HepG2 (cell line): ENCODE results near the gene LGALS9. TPM values are rescaled to one million over a fixed set of nuclear protein-coding genes. Genes with fewer than 3 reads are reported as not detected.

Source experiments
- ATAC-seq: fragments of 200-7000 bp; cut with Tn5 transposase; 3 replicates; pipeline ENCODE4 v1.9.1; 2020; ENCODE audit warnings: mild to moderate bottlenecking, moderate library complexity
- BruUV-seq: library from RNA; stranded (reverse); fragments of 400-500 nt; replicated peaks from 2 replicates; lab custom pipeline; 2021; lab: Mats Ljungman, UMichigan
- CTCF ChIA-PET: fragments of 300-600 bp; formaldehyde crosslinking; extraction: SDS; loops from one replicate; lab custom pipeline; 2021; ENCODE audit warnings: low total read pairs, inconsistent platforms, low intra/inter-chr PET ratio; lab: Yijun Ruan, JAX
- POLR2A ChIA-PET: fragments of 350-600 bp; sonication (Branson Sonifier 250); formaldehyde crosslinking; loops from one replicate; lab custom pipeline; 2020; ENCODE audit warnings: antibody characterized with exemption, inconsistent platforms; lab: Yijun Ruan, JAX
- DNase-seq: peaks from one replicate; pipeline ENCODE4 v3.0.0-alpha.2; 2015; ENCODE audit warnings: low spot score
- FAIRE-seq: peaks from 3 replicates; lab custom pipeline; 2011; peaks lifted over from hg19 to GRCh38; lab: Jason Lieb, UNC
- H2AFZ ChIP-seq: one replicate; pipeline ENCODE4 v1.6.1; 2011; ENCODE audit warnings: low read length, inconsistent platforms
- H3K27ac ChIP-seq: fragments of 300-600 bp; 3 replicates; pipeline ENCODE4 v1.8.0; 2011; ENCODE audit warnings: mixed run types, mild to moderate bottlenecking, mixed read lengths, low read length, inconsistent platforms; ENCODE audit not compliant: insufficient read depth; ENCODE audit errors: extremely low read length
- H3K27me3 ChIP-seq, 2 experiments: fragments of 200-600 bp in 1 of 2; 2 replicates in 1 of 2; 3 replicates in 1 of 2; pipeline versions ENCODE4 v1.6.0 to v1.8.0; 2011; ENCODE audit warnings: low read length in 2 of 2, mild to moderate bottlenecking in 2 of 2, moderate library complexity in 2 of 2, inconsistent platforms in 1 of 2; ENCODE audit not compliant: insufficient read depth in 2 of 2, control insufficient read depth in 1 of 2
- H3K36me3 ChIP-seq, 2 experiments: fragments of 200-600 bp in 1 of 2; replicated peaks in 1 of 2; 2 replicates in 1 of 2; 3 replicates in 1 of 2; pipeline versions ENCODE4 v1.5.1 to v1.8.0; 2011; ENCODE audit warnings: low read length in 2 of 2, inconsistent platforms in 1 of 2; ENCODE audit not compliant: insufficient read depth in 2 of 2, control insufficient read depth in 1 of 2
- H3K4me1 ChIP-seq: 2 replicates; pipeline ENCODE4 v1.5.1; 2012; ENCODE audit warnings: low read length, inconsistent platforms; ENCODE audit not compliant: insufficient read depth
- H3K4me2 ChIP-seq: 2 replicates; pipeline ENCODE4 v1.6.0; 2011; ENCODE audit warnings: low read depth, low read length, inconsistent platforms
- H3K4me3 ChIP-seq, 3 experiments: fragments of 200-600 bp in 1 of 3; sonication (generic), shearing (Covaris generic) in 1 of 3; replicated peaks in 1 of 3; 2 replicates each; pipeline ENCODE4 v1.5.1; 2011 to 2016; ENCODE audit warnings: low read length in 3 of 3, inconsistent platforms in 2 of 3, low read depth in 2 of 3, mild to moderate bottlenecking in 2 of 3, control low read depth in 1 of 3, mixed read lengths in 1 of 3; ENCODE audit not compliant: insufficient read depth in 1 of 3
- H3K79me2 ChIP-seq: one replicate; pipeline ENCODE4 v1.6.1; 2011; ENCODE audit warnings: low read length, inconsistent platforms; ENCODE audit not compliant: insufficient read depth
- H3K9ac ChIP-seq: 2 replicates; pipeline ENCODE4 v1.6.0; 2011; ENCODE audit warnings: mild to moderate bottlenecking, low read depth, low read length, inconsistent platforms; ENCODE audit not compliant: insufficient read depth
- H3K9me3 ChIP-seq: 2 replicates; pipeline ENCODE4 v1.5.1; 2012; ENCODE audit warnings: mild to moderate bottlenecking, low read length
- H4K20me1 ChIP-seq: 2 replicates; pipeline ENCODE4 v1.6.0; 2011; ENCODE audit warnings: inconsistent platforms, mild to moderate bottlenecking, low read length, moderate library complexity; ENCODE audit not compliant: insufficient read depth
- AKNA ChIP-seq: sonication (generic); formaldehyde crosslinking; IDR thresholded peaks from 2 replicates; pipeline ENCODE4 v1.4.0; 2020; ENCODE audit warnings: missing genetic modification reagents, borderline replicate concordance
- EHMT2 ChIP-seq: fragments of 200-600 bp; sonication (generic); IDR thresholded peaks from 2 replicates; pipeline ENCODE4 v1.7.0; 2017; ENCODE audit warnings: antibody characterized with exemption, low read depth, low read length, borderline replicate concordance
- GATA4 ChIP-seq: sonication (generic); IDR thresholded peaks from 2 replicates; pipeline ENCODE4 v1.6.1; 2016; ENCODE audit warnings: antibody characterized with exemption, low read depth, borderline replicate concordance
- GPBP1L1 ChIP-seq: sonication (generic); formaldehyde crosslinking; IDR thresholded peaks from 2 replicates; pipeline ENCODE4 v1.5.0; 2020; ENCODE audit warnings: mild to moderate bottlenecking, missing genetic modification reagents
- HNRNPUL1 ChIP-seq: fragments of 200-400 bp; formaldehyde crosslinking; IDR thresholded peaks from 2 replicates; pipeline ENCODE4 v1.6.1; 2017; ENCODE audit warnings: low read depth, mild to moderate bottlenecking, low read length, moderate library complexity
- KLF15 ChIP-seq: sonication (generic); formaldehyde crosslinking; IDR thresholded peaks from 2 replicates; pipeline ENCODE4 v1.8.1; 2023; ENCODE audit warnings: borderline replicate concordance, mild to moderate bottlenecking, inconsistent platforms, missing genetic modification reagents, mixed read lengths
- THAP7 ChIP-seq: sonication (generic); formaldehyde crosslinking; IDR thresholded peaks from 2 replicates; pipeline ENCODE4 v1.8.1; 2023; ENCODE audit warnings: mild to moderate bottlenecking, missing genetic modification reagents
- ZNF281 ChIP-seq: sonication (generic); formaldehyde crosslinking; IDR thresholded peaks from 2 replicates; pipeline ENCODE4 v1.4.0; 2020; ENCODE audit warnings: missing genetic modification reagents, borderline replicate concordance
- ZNF512 ChIP-seq: sonication (generic); formaldehyde crosslinking; IDR thresholded peaks from 2 replicates; pipeline ENCODE4 v1.4.0; 2020; ENCODE audit warnings: mild to moderate bottlenecking, missing genetic modification reagents
- ZNF572 ChIP-seq: sonication (generic); formaldehyde crosslinking; IDR thresholded peaks from 2 replicates; pipeline ENCODE4 v1.5.1; 2020; ENCODE audit warnings: mild to moderate bottlenecking, missing genetic modification reagents
- WGBS: methylation state at CpG from one replicate; pipeline ENCODE4 v1.1.6; 2017; ENCODE audit warnings: low lambda C conversion rate; 5-methylcytosine and 5-hydroxymethylcytosine counted together
- in situ Hi-C: cut with HindIII; loops from 2 replicates; pipeline ENCODE4 v1.10.0; 2017; ENCODE audit warnings: low pct_unique_long_range_greater_than_20kb; ENCODE audit not compliant: extremely low pct_ligation_motif_present
- intact Hi-C: fragments of 100-400 bp; cut with micrococcal nuclease; formaldehyde crosslinking; loops from one replicate; pipeline ENCODE4 v1.10.0; 2022; ENCODE audit not compliant: unreplicated experiment
- polyA plus RNA-seq, 8 experiments: library from polyadenylated mRNA; depleted of rRNA in 3 of 8; stranded (reverse) in 7 of 8; unstranded in 1 of 8; fragments of >200 nt; fragmentation: Illumina TruSeq in 4 of 8; extraction: Trizol in 4 of 8; gene quantifications; 2 replicates each; pipeline versions ENCODE4 v1.2.1 to v1.2.3, GENCODE V29; 2011 to 2016; ENCODE audit warnings: low read depth in 4 of 8, missing spikeins in 1 of 8, mixed read lengths in 1 of 8; ENCODE audit not compliant: insufficient read depth in 1 of 8
- total RNA-seq, 5 experiments: library from RNA; depleted of rRNA; stranded (reverse); fragments of >200 nt; fragmentation: Illumina TruSeq; extraction: Trizol; gene quantifications; 2 replicates each; pipeline ENCODE4 v1.2.3, GENCODE V29; 2016; ENCODE audit warnings: low read depth in 1 of 5

Gene LGALS9
- total and polyA plus RNA-seq, 2 of the 13 experiments (the other 11 are each of a cell fraction or from before 2014, with no cell fraction given) = 0.40 to 1.4 TPM

GRCh38 chr17:27598337-27599050 lies 32.5 kb upstream of the LGALS9 start:
- Histone ChIP-seq H3K27ac (no peak overlapping the region), H3K27me3 (no peaks in the 10 kb centered on the region), H3K4me1 (no peaks in the 10 kb centered on the region), H3K9me3 (no peaks in the 10 kb centered on the region), H2AFZ (no peak overlapping the region), H3K36me3 (peaks cover 18 to 46% of the 10 kb centered on the region in 2 experiments), H3K79me2 (no peaks in the 10 kb centered on the region), H3K9ac (no peak overlapping the region), H4K20me1 (peaks cover 4% of the 10 kb centered on the region; the same call in 1 of the 2 replicates), H3K4me2 (no peak overlapping the region), H3K4me3 (no peak overlapping the region)
- in situ Hi-C loops = loop anchor here (5.0 to 10.0 kb wide), 4 partner anchors 64 to 364 kb away; no protein-coding TSS in a partner anchor
- no peak for FAIRE-seq
- TF ChIP-seq KLF15 (CRISPR knock-in tag) = no peak
- TF ChIP-seq ZNF512 (CRISPR knock-in tag) = no peak
- no peak for TF ChIP-seq THAP7 (CRISPR knock-in tag)
- no peak for TF ChIP-seq ZNF281 (CRISPR knock-in tag)
- no peak for TF ChIP-seq AKNA (CRISPR knock-in tag)
- no peak for TF ChIP-seq HNRNPUL1
- no peak for TF ChIP-seq EHMT2
- TF ChIP-seq GPBP1L1 (CRISPR knock-in tag) = no peak
- no peak for TF ChIP-seq GATA4
- TF ChIP-seq ZNF572 (CRISPR knock-in tag) = no peak
- POLR2A ChIA-PET = interaction anchor here (1.5 to 2.2 kb wide), 2 partner anchors 104 to 140 kb away, joined by 5 to 8 read pairs; no protein-coding TSS in a partner anchor
- ATAC-seq = no peak
- DNase-seq = no peak
- BruUV-seq = no TSS peak
- CTCF ChIA-PET = interaction anchor here (2.0 to 5.3 kb wide), 2 partner anchors 143 to 218 kb away, joined by 15 to 61 read pairs; partner anchors contain the start of gene KSR1
- intact Hi-C loops = loop anchor here (2.0 kb wide), 1 partner anchor 104 kb away; no protein-coding TSS in a partner anchor
- WGBS = 97% methylated on average over 17 of the region's 17 CpGs
